ENCODE data around the gene NIPBL.
"Not testable (repeated sequence)": the region's sequence is repeated elsewhere in the genome, so short reads cannot be mapped to it uniquely, and the experiment has no call there.

Gene NIPBL

GRCh38 chr5:37043693-37044092 lies 167.1 kb downstream of the NIPBL start:
- no peak for DNase-seq

- DNase-seq: no peak
Measured at GRCh38 chr5:37044120-37044519, 167.6 kb downstream of the NIPBL start.

GRCh38 chr5:37045703-37046102 lies 169.1 kb downstream of the NIPBL start:
- DNase-seq: no peak

- no peak for DNase-seq
Measured at GRCh38 chr5:37047947-37048346, 171.4 kb downstream of the NIPBL start.

GRCh38 chr5:37054391-37054790 lies 177.8 kb downstream of the NIPBL start:
- no peak for DNase-seq

- no peak for DNase-seq
Measured at GRCh38 chr5:37055383-37055990, 178.9 kb downstream of the NIPBL start.

- no peak for DNase-seq
Measured at GRCh38 chr5:37056762-37057161, 180.2 kb downstream of the NIPBL start.

- no peak for DNase-seq
Measured at GRCh38 chr5:37060030-37060429, 183.5 kb downstream of the NIPBL start.

- DNase-seq: no peak
Measured at GRCh38 chr5:37063739-37064138, 187.2 kb downstream of the NIPBL start.

- no peak for DNase-seq
Measured at GRCh38 chr5:37064442-37064841, 187.9 kb downstream of the NIPBL start.

- DNase-seq: no peak
Measured at GRCh38 chr5:37071487-37071886, 194.9 kb downstream of the NIPBL start.

- no peak for DNase-seq
Measured at GRCh38 chr5:37071901-37072581, 195.5 kb downstream of the NIPBL start.

GRCh38 chr5:37075399-37075950 lies 198.9 kb downstream of the NIPBL start:
- no peak for DNase-seq

- DNase-seq: no peak
Measured at GRCh38 chr5:37077146-37077545, 200.6 kb downstream of the NIPBL start.

- DNase-seq: no peak
Measured at GRCh38 chr5:37080697-37081096, 204.1 kb downstream of the NIPBL start.

- DNase-seq: not testable (repeated sequence)
Measured at GRCh38 chr5:37082977-37083376, 206.4 kb downstream of the NIPBL start.

- DNase-seq: not testable (repeated sequence)
Measured at GRCh38 chr5:37086026-37086425, 209.5 kb downstream of the NIPBL start.

GRCh38 chr5:37086466-37087173 lies 210.1 kb downstream of the NIPBL start:
- DNase-seq: no peak

- DNase-seq: no peak
Measured at GRCh38 chr5:37088009-37088408, 211.4 kb downstream of the NIPBL start.

GRCh38 chr5:37090123-37090726 lies 213.7 kb downstream of the NIPBL start:
- no peak for DNase-seq

GRCh38 chr5:37090781-37091180 lies 214.2 kb downstream of the NIPBL start:
- no peak for DNase-seq

GRCh38 chr5:37093795-37094194 lies 217.2 kb downstream of the NIPBL start:
- DNase-seq: not testable (repeated sequence)

- DNase-seq: not testable (repeated sequence)
Measured at GRCh38 chr5:37099267-37099666, 222.7 kb downstream of the NIPBL start.

Measured in activated T-cell treated with anti-CD3 and anti-CD28 coated beads, Interleukin-2, amount 50 U/mL, for 1 hour (primary cell).